HFFc6 (cell line): ENCODE results near the gene PRF1. TPM values are rescaled to one million over a fixed set of nuclear protein-coding genes. Genes with fewer than 3 reads are reported as not detected.

ENCODE experiments used
- DNase-seq: peaks from one replicate; pipeline ENCODE4 v3.0.0-alpha.2; 2018
- H3K27ac Mint-ChIP-seq: 2 replicates; pipeline ENCODE4 v1.8.0; 2020; ENCODE audit warnings: mild to moderate bottlenecking, mixed read lengths
- H3K27me3 Mint-ChIP-seq: 2 replicates; pipeline ENCODE4 v1.8.0; 2021; ENCODE audit warnings: mild to moderate bottlenecking, moderate library complexity, mixed read lengths; ENCODE audit not compliant: insufficient read depth
- H3K36me3 Mint-ChIP-seq: 2 replicates; pipeline ENCODE4 v1.8.0; 2021; ENCODE audit warnings: low read depth, mixed read lengths
- H3K4me1 Mint-ChIP-seq: 2 replicates; pipeline ENCODE4 v1.8.0; 2020; ENCODE audit warnings: low read depth, mixed read lengths
- H3K4me3 Mint-ChIP-seq: 2 replicates; pipeline ENCODE4 v1.8.0; 2020; ENCODE audit warnings: mild to moderate bottlenecking, moderate library complexity, mixed read lengths
- H3K9me3 Mint-ChIP-seq: 2 replicates; pipeline ENCODE4 v1.8.0; 2020; ENCODE audit warnings: mild to moderate bottlenecking, mixed read lengths
- total RNA-seq, 6 experiments: library from RNA; stranded (reverse); fragmentation: NEBNext Ultra II Directional; extraction: Animal tissue kit (Norgen Biotek cat#: 25700); gene quantifications; 2 replicates in 1 of 6; 3 replicates in 5 of 6; pipeline ENCODE4 v1.2.3, GENCODE V29; 2021
- TF ChIP-seq, protein P1 (sequence below): fragments of 200-600 bp; sonication (generic); IDR thresholded peaks from 2 replicates; pipeline ENCODE4 v1.5.0; 2021; ENCODE audit warnings: antibody characterized with exemption, mild to moderate bottlenecking

Gene PRF1
- total RNA-seq, 6 experiments from 2014 or later: not detected

DNA sequence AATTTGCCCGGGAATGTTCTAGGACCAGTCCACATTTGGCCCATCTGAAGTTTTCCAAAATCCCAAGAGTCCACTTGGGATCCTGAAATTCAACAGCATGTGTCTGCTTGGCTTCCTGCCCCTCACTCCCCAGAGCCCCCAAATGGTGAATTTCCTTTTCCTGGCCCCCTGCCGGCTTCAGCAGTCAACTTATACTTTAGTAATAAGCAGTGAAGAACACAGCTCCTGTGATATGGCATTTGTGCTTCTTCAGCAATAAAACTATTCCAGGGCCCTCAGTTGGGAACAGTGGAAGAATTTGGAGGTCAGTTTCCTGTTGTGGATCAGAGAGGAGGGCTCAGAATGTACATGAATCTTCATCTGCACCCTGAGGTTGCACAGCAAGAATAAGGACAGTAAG, 51.1 kb downstream of the PRF1 start:
- DNase-seq: no peak
- Mint-ChIP-seq H3K27ac (peak overlapping the region; percentile 73; the same call in 1 of the 2 replicates), H3K27me3 (no peaks in the 10 kb centered on the region; the same call in 1 of the 2 replicates), H3K9me3 (no peaks in the 10 kb centered on the region), H3K4me3 (peak overlapping the region; percentile 49; the same call in 1 of the 2 replicates), H3K4me1 (peaks cover 18% of the 10 kb centered on the region), H3K36me3 (no peaks in the 10 kb centered on the region)
- TF ChIP-seq, protein P1, sequence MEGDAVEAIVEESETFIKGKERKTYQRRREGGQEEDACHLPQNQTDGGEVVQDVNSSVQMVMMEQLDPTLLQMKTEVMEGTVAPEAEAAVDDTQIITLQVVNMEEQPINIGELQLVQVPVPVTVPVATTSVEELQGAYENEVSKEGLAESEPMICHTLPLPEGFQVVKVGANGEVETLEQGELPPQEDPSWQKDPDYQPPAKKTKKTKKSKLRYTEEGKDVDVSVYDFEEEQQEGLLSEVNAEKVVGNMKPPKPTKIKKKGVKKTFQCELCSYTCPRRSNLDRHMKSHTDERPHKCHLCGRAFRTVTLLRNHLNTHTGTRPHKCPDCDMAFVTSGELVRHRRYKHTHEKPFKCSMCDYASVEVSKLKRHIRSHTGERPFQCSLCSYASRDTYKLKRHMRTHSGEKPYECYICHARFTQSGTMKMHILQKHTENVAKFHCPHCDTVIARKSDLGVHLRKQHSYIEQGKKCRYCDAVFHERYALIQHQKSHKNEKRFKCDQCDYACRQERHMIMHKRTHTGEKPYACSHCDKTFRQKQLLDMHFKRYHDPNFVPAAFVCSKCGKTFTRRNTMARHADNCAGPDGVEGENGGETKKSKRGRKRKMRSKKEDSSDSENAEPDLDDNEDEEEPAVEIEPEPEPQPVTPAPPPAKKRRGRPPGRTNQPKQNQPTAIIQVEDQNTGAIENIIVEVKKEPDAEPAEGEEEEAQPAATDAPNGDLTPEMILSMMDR: no peak

DNA sequence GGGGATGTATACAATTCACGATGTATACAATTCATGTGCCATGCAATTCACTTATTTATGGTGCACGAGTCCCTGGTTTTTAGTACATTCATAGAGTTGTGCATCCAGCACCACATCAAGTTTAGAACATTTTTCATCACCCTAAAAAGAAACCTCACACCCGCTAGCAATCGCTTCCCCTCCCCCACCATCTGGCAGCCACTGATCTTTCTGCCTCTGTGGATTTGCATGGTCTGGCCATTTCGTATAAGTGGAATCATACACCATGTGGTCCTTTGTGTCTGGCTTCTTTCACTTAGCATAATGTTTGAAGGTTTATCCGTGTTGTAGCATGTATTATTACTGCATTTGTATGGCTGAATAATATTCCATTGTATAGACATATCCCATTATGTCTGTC, 52.1 kb downstream of the PRF1 start:
- Mint-ChIP-seq H3K9me3 (no peaks in the 10 kb centered on the region), H3K4me3 (no peak overlapping the region), H3K36me3 (no peaks in the 10 kb centered on the region), H3K27me3 (no peaks in the 10 kb centered on the region; the same call in none of the 2 replicates), H3K4me1 (peaks cover 18% of the 10 kb centered on the region), H3K27ac (no peak overlapping the region)
- DNase-seq: no peak
- TF ChIP-seq, protein P1: no peak

DNA sequence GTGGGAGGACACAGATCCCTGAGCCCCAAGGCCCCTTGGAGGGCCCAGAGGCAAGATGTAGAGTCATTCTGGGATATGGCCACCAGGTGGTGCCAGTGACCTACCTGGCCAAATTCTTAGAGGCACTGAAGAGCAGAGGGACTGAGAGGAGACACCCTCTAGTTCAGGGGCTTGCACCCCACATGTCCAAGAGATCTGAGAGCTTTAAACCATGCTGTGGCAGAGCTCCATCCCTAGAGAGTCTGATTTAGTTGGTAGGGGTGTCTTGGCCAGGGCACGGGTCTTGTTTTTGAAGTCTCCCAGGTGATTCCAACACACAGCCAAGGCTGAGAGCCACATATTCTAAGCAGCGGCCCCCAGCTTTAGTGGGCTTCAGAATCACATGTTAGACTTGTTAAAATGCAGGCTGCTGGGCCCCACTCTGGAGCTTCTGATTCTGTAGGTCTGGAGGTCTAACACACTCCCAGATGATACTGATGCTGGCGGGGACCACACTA, 52.5 kb downstream of the PRF1 start:
- Mint-ChIP-seq H3K27me3 (peaks cover 4% of the 10 kb centered on the region), H3K9me3 (no peaks in the 10 kb centered on the region), H3K4me3 (no peak overlapping the region), H3K4me1 (peaks cover 18% of the 10 kb centered on the region), H3K36me3 (no peaks in the 10 kb centered on the region), H3K27ac (no peak overlapping the region)
- DNase-seq: peak; percentile 29
- TF ChIP-seq, protein P1: peak; percentile 96

DNA sequence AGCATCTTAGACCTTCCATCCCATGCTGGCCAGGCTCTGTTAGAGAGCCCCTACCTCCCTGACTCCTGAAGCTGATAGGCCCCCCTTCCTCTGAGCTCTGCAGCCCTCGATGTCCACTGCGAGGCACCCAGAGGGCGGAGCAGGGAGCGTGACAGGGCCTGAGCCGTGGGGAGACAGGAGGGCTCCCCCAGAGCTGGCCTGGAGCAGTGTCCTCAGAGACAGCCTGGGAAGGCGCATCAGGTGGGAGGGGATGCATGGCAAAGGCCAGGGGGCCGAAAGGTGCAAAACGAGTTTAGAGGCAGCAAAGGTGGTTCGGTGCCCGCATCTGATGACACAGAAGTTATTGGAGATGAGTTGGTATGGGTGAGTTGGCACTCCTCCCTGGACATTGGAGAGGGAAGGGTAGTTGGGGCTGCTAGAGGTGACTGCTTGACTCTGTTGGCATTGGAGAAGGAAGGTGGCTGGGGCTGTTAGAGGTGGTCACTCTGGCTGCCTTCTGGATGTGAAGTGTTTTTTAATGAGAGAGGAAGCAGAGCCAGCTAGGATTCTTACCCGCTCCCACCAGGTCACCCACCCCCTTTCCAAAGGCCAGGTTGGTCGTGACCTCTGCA, 53.1 kb downstream of the PRF1 start:
- TF ChIP-seq, protein P1: no peak
- H3K27me3 Mint-ChIP-seq: peaks cover 9% of the 10 kb centered on the region
- no peaks in the 10 kb centered on the region for H3K36me3 Mint-ChIP-seq
- H3K4me1 Mint-ChIP-seq: peaks cover 18% of the 10 kb centered on the region
- no peak for DNase-seq
- H3K9me3 Mint-ChIP-seq: no peaks in the 10 kb centered on the region
- H3K4me3 Mint-ChIP-seq: no peak overlapping the region
- no peak overlapping the region for H3K27ac Mint-ChIP-seq

Other genes starting within 250 kb of the PRF1 start
- 1 to 10 TPM; 1.2 to 2.4 (median 1.8) TPM for gene LRRC20, start 220.1 kb downstream of the PRF1 start, total RNA-seq
- 10 to 100 TPM; 32.7 to 51.0 (median 40.3) TPM for gene EIF4EBP2, start 198.6 kb downstream of the PRF1 start, total RNA-seq
- not detected for gene NODAL, start 161.1 kb downstream of the PRF1 start, total RNA-seq
- gene PALD1, start 124.0 kb downstream of the PRF1 start, total RNA-seq: not detected
- under 1 TPM in 4 of 6 experiments, not detected in 2; 0.03 to 0.09 (median 0.05) TPM for gene ADAMTS14, start 69.8 kb upstream of the PRF1 start, total RNA-seq
- gene TBATA, start 182.6 kb upstream of the PRF1 start, total RNA-seq: not detected
- 10 to 100 TPM; 22.4 to 30.9 (median 26.0) TPM for gene SGPL1, start 213.2 kb upstream of the PRF1 start, total RNA-seq